Upper lobe of left lung (tissue), 4 donors: Measurements from ENCODE around the gene EFCC1.
A peak's percentile ranks its signal among the peaks of the same experiment; 100 is the strongest.

Experiments
- CTCF ChIP-seq, 6 experiments: fragments of 450-650 bp in 4 of 6; fragments of 200-600 bp in 2 of 6; sonication (generic) in 2 of 6; IDR thresholded peaks; one replicate each; pipeline ENCODE4 v1.5.1; 2016 to 2019; ENCODE audit warnings: antibody characterized with exemption in 6 of 6
- EP300 ChIP-seq, 4 donors: sonication (generic); formaldehyde crosslinking; IDR thresholded peaks; one replicate each; pipeline ENCODE4 v1.5.1; 2017; ENCODE audit warnings: antibody characterized with exemption in 4 of 4, control low read depth in 2 of 4
- POLR2A ChIP-seq, 4 donors: fragments of 450-650 bp; IDR thresholded peaks; one replicate each; pipeline ENCODE4 v1.5.1; 2016 to 2017; ENCODE audit warnings: antibody characterized with exemption in 4 of 4, mild to moderate bottlenecking in 2 of 4
- POLR2AphosphoS5 ChIP-seq, 2 donors: sonication (generic); formaldehyde crosslinking; IDR thresholded peaks; one replicate each; pipeline ENCODE4 v1.5.1; 2017; ENCODE audit warnings: antibody characterized with exemption in 2 of 2

- TF ChIP-seq POLR2A (IDR thresholded peaks at IDR 0.05): no peak
- TF ChIP-seq CTCF (IDR thresholded peaks at IDR 0.05): peak in 1 of 6 experiments; percentile 6
- no peak for TF ChIP-seq POLR2AphosphoS5 (IDR thresholded peaks at IDR 0.05)
- TF ChIP-seq EP300 (IDR thresholded peaks at IDR 0.05): no peak
These were observed 15.2 kb downstream of the EFCC1 start for GRCh38 chr3:129016356-129016719.
